ENCODE measurements around the gene CCDC136. TPM values are rescaled to one million over a fixed set of nuclear protein-coding genes. Genes with fewer than 3 reads are reported as not detected.

CCDC136 gene
- total RNA-seq, 1 donor from 2014 or later: 11.1 TPM

GRCh38 chr7:128821724-128822123 lies 30.0 kb downstream of the CCDC136 start:
- Mint-ChIP-seq H3K27ac (no peak overlapping the region), H3K4me1 (ENCODE audit: low read depth) (no peaks in the 10 kb centered on the region), H3K27me3 (ENCODE audit: insufficient read depth) (peaks cover 18% of the 10 kb centered on the region), H3K36me3 (ENCODE audit: low read depth) (no peaks in the 10 kb centered on the region), H3K9me3 (no peaks in the 10 kb centered on the region), H3K4me3 (no peak overlapping the region)
- intact Hi-C loops (cut with micrococcal nuclease): no loop called here
- no peak for DNase-seq (ENCODE audit: low spot score)

- Mint-ChIP-seq H3K27me3 (ENCODE audit: insufficient read depth) (peaks cover 36% of the 10 kb centered on the region), H3K27ac (no peak overlapping the region), H3K4me3 (no peak overlapping the region), H3K36me3 (ENCODE audit: low read depth) (no peaks in the 10 kb centered on the region), H3K9me3 (no peaks in the 10 kb centered on the region), H3K4me1 (ENCODE audit: low read depth) (no peaks in the 10 kb centered on the region)
- intact Hi-C loops (cut with micrococcal nuclease): no loop called here
- DNase-seq (ENCODE audit: low spot score): no peak
These were observed 34.7 kb downstream of the CCDC136 start for GRCh38 chr7:128826512-128826911.

GRCh38 chr7:128826916-128827247 lies 35.1 kb downstream of the CCDC136 start:
- no peaks in the 10 kb centered on the region for H3K4me1 Mint-ChIP-seq (ENCODE audit: low read depth)
- H3K36me3 Mint-ChIP-seq (ENCODE audit: low read depth): no peaks in the 10 kb centered on the region
- intact Hi-C loops (cut with micrococcal nuclease): no loop called here
- no peak overlapping the region for H3K4me3 Mint-ChIP-seq
- H3K27me3 Mint-ChIP-seq (ENCODE audit: insufficient read depth): peaks cover 40% of the 10 kb centered on the region
- no peak for DNase-seq (ENCODE audit: low spot score)
- H3K9me3 Mint-ChIP-seq: no peaks in the 10 kb centered on the region
- H3K27ac Mint-ChIP-seq: no peak overlapping the region

GRCh38 chr7:128827248-128827958 lies 35.6 kb downstream of the CCDC136 start:
- DNase-seq (ENCODE audit: low spot score): no peak
- Mint-ChIP-seq H3K27me3 (ENCODE audit: insufficient read depth) (peaks cover 43% of the 10 kb centered on the region), H3K27ac (no peak overlapping the region), H3K4me1 (ENCODE audit: low read depth) (no peaks in the 10 kb centered on the region), H3K36me3 (ENCODE audit: low read depth) (no peaks in the 10 kb centered on the region), H3K9me3 (no peaks in the 10 kb centered on the region), H3K4me3 (no peak overlapping the region)
- intact Hi-C loops (cut with micrococcal nuclease): no loop called here

GRCh38 chr7:128827971-128828711 lies 36.4 kb downstream of the CCDC136 start:
- Mint-ChIP-seq H3K4me1 (ENCODE audit: low read depth) (no peaks in the 10 kb centered on the region), H3K4me3 (no peak overlapping the region), H3K27me3 (ENCODE audit: insufficient read depth) (peaks cover 48% of the 10 kb centered on the region), H3K27ac (no peak overlapping the region), H3K36me3 (ENCODE audit: low read depth) (no peaks in the 10 kb centered on the region), H3K9me3 (no peaks in the 10 kb centered on the region)
- no peak for DNase-seq (ENCODE audit: low spot score)
- intact Hi-C loops (cut with micrococcal nuclease): no loop called here

GRCh38 chr7:128829391-128830166 lies 37.8 kb downstream of the CCDC136 start:
- Mint-ChIP-seq H3K27ac (no peak overlapping the region), H3K9me3 (no peaks in the 10 kb centered on the region), H3K27me3 (ENCODE audit: insufficient read depth) (peaks cover 58% of the 10 kb centered on the region), H3K36me3 (ENCODE audit: low read depth) (no peaks in the 10 kb centered on the region), H3K4me1 (ENCODE audit: low read depth) (no peaks in the 10 kb centered on the region), H3K4me3 (no peak overlapping the region)
- intact Hi-C loops (cut with micrococcal nuclease): no loop called here
- no peak for DNase-seq (ENCODE audit: low spot score)

- H3K4me3 Mint-ChIP-seq: peak within 1 kb of the TSS; percentile 53
- intact Hi-C loops (cut with micrococcal nuclease): no loop called here
- H3K9me3 Mint-ChIP-seq: no peaks in the 10 kb centered on the region
- H3K27me3 Mint-ChIP-seq (ENCODE audit: insufficient read depth): peaks cover 62% of the 10 kb centered on the region
- H3K4me1 Mint-ChIP-seq (ENCODE audit: low read depth): no peaks in the 10 kb centered on the region
- H3K27ac Mint-ChIP-seq: no peak within 1 kb of the TSS
- peak; percentile 12 for DNase-seq (ENCODE audit: low spot score)
- no peaks in the 10 kb centered on the region for H3K36me3 Mint-ChIP-seq (ENCODE audit: low read depth)
These were observed 38.7 kb downstream of the CCDC136 start, which contains the start of gene FLNC for GRCh38 chr7:128830231-128831177. FLNC (plus strand) TSS chr7:128830406; CDS start chr7:128830638, 232 bp downstream.

- H3K27me3 Mint-ChIP-seq (ENCODE audit: insufficient read depth): peaks cover 60% of the 10 kb centered on the region
- intact Hi-C loops (cut with micrococcal nuclease): no loop called here
- no peak overlapping the region for H3K4me3 Mint-ChIP-seq
- no peak overlapping the region for H3K27ac Mint-ChIP-seq
- no peaks in the 10 kb centered on the region for H3K36me3 Mint-ChIP-seq (ENCODE audit: low read depth)
- H3K9me3 Mint-ChIP-seq: no peaks in the 10 kb centered on the region
- no peaks in the 10 kb centered on the region for H3K4me1 Mint-ChIP-seq (ENCODE audit: low read depth)
- DNase-seq (ENCODE audit: low spot score): no peak
These were observed 39.6 kb downstream of the CCDC136 start for GRCh38 chr7:128831178-128831993.

- intact Hi-C loops (cut with micrococcal nuclease): no loop called here
- Mint-ChIP-seq H3K4me3 (no peak overlapping the region), H3K27ac (no peak overlapping the region)
These were observed 40.5 kb downstream of the CCDC136 start for GRCh38 chr7:128831994-128832879.

GRCh38 chr7:128832880-128833147 lies 41.0 kb downstream of the CCDC136 start:
- H3K27ac Mint-ChIP-seq: no peak overlapping the region
- intact Hi-C loops (cut with micrococcal nuclease): no loop called here

More at GRCh38 chr7:128831994-128832879, 40.5 kb downstream of the CCDC136 start:
- no peak for DNase-seq (ENCODE audit: low spot score)
- H3K4me1 Mint-ChIP-seq (ENCODE audit: low read depth): no peaks in the 10 kb centered on the region
- H3K9me3 Mint-ChIP-seq: no peaks in the 10 kb centered on the region
- H3K36me3 Mint-ChIP-seq (ENCODE audit: low read depth): no peaks in the 10 kb centered on the region
- H3K27me3 Mint-ChIP-seq (ENCODE audit: insufficient read depth): peaks cover 52% of the 10 kb centered on the region

More at GRCh38 chr7:128832880-128833147, 41.0 kb downstream of the CCDC136 start:
- Mint-ChIP-seq H3K4me1 (ENCODE audit: low read depth) (no peaks in the 10 kb centered on the region), H3K9me3 (no peaks in the 10 kb centered on the region), H3K36me3 (ENCODE audit: low read depth) (no peaks in the 10 kb centered on the region), H3K4me3 (no peak overlapping the region), H3K27me3 (ENCODE audit: insufficient read depth) (peaks cover 50% of the 10 kb centered on the region)
- DNase-seq (ENCODE audit: low spot score): no peak

Data from activated T-helper 1 cell treated with anti-CD3 and anti-CD28 coated beads, Interleukin-12 subunit alpha, Interleukin-12 subunit beta, Interleukin-2, Interleukin-4 antibody, amounts not matched to agents 30 ng/mL and 10 ng/mL and 1 ng/mL, durations not matched to agents 14 hours and 24 hours and 36 hours (primary cell).